COLO668 (cell line): ENCODE measurements around the gene DLG2.
"Not testable (repeated sequence)": the region's sequence is repeated elsewhere in the genome, so short reads cannot be mapped to it uniquely, and the experiment has no call there.

Experiments
- DNase-seq: peaks from one replicate; lab custom pipeline; 2025; ENCODE audit not compliant: unreplicated experiment; lab: John Stamatoyannopoulos, UW

DLG2 gene

DNA sequence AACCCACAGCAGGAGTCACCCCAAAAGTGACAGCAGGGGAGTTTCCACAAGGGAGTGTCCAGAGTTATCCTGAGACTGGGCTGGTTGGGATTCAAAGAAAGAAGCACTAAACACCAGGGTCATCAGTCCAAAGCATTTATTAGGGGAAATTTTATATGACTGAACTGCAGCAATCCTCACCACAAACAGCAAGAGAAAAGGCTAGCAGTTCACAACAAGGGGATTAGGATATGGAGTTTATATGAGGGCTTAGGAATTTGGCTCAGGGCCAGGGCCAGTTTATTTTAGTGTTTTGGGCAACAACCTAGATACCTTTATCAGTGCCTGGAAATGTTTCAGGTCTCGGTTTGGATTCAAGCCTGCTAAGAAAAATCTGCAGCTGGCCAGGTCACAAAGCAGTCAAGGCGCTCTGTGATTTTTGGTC lies 16.1 kb upstream of the DLG2 start:
- DNase-seq, result peak; percentile 7

GRCh38 chr11:85634747-85635146 lies 7.6 kb upstream of the DLG2 start:
- no peak for DNase-seq

GRCh38 chr11:85628771-85629341 lies 1.7 kb upstream of the DLG2 start:
- DNase-seq, result peak; percentile 36

- DNase-seq, result peak; percentile 97
Observed at GRCh38 chr11:85627998-85628770, 1.0 kb upstream of the DLG2 start, which contains the start of gene TMEM126B. Gene TMEM126B, plus strand, starts transcription at chr11:85628593. Its CDS starts 15 bp downstream, at chr11:85628608.

DNA sequence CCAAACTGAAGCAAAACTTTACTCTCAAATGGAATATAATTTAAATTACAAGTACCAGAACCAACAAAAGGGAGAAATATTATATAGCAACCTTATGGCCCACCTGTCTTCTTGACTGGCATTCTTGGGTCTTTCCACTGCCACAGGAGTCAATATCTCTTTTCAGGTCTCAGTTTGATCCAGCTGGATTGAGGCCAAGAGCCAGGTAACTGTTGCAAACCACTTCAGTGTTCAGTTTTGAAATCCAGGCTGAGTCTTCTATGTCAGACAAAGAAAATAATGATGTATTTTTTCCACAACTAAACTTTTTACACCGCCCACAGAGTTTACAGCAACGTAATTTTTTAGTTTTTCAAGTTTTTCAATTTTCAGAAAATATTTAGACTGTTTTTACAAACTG lies 648 bp downstream of the DLG2 start:
- DNase-seq, result no peak

DNA sequence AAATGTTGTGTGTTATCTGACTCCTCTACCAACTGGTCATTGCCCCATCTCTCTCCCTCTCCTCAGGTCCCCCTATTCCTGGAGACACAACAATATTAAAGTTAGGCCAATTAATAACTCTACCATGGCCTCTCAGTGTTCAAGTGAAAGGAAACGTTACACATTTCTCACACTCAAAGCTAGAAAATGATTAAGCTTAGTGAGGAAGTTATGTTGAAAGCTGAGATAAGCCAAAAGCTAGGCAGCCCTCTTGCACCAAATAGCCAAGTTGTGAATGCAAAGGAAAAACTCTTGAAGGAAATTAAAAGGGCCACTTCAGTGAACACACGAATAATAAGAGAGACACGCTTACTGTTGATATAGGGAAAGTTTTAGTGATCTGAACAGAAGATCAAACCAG lies 6.9 kb downstream of the DLG2 start:
- no peak for DNase-seq

- DNase-seq, result no peak
Observed at GRCh38 chr11:85619499-85619898, 7.6 kb downstream of the DLG2 start.

DNA sequence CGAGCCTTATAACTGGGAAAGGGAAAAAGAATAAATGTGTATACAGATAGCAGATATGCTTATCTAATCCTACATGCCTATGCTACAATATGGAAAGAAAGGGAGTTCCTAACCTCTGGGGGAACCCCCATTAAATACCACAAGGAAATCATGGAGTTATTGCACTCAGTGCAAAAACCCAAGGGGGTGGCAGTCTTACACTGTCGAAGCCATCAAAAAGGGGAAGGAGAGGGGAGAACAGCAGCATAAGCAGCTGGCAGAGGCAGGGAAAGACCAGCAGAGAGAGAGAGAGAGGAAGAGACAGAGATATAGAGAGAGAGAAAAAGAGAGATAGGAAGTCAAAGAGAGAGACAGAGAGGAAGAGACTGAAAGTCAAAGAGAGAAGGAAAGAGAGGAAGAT lies 15.5 kb downstream of the DLG2 start:
- DNase-seq, result not testable (repeated sequence)

GRCh38 chr11:85609286-85609685 lies 17.9 kb downstream of the DLG2 start:
- DNase-seq, result not testable (repeated sequence)

GRCh38 chr11:85608621-85609020 lies 18.5 kb downstream of the DLG2 start:
- DNase-seq, result not testable (repeated sequence)

DNA sequence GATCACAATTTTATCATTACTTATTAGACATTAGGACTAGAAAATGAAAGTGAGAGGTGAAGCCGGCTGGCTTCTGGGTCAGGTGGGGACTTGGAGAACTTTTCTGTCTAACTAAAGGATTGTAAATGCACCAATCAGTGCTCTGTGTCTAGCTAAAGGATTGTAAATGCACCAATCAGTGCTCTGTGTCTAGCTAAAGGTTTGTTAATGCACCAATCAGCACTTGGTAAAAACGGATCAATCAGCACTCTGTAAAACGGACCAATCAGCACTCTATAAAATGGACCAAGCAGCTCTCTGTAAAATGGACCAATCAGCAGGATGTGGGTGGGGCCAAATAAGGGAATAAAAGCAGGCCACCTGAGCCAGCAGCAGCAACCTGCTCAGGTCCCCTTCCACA lies 20.9 kb downstream of the DLG2 start:
- not testable (repeated sequence) for DNase-seq

DNA sequence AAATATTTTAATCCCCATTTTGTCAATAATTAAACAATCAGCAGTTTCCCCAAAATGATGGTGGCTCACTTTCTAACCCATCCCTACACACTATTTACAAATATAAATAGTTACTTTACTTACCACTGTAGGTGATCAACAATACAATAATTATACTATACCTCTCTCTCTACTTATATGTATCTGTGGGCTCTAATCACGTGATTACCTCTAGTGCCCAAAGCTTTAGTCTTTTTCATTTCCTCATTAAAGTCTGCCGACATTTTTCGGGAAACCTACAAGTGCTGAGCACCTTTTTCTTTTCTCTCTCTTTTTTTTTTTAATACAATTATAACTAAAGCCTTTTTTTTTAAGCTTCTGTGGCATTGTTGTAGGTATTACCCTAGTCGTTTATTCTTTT lies 23.9 kb downstream of the DLG2 start:
- no peak for DNase-seq

DNA sequence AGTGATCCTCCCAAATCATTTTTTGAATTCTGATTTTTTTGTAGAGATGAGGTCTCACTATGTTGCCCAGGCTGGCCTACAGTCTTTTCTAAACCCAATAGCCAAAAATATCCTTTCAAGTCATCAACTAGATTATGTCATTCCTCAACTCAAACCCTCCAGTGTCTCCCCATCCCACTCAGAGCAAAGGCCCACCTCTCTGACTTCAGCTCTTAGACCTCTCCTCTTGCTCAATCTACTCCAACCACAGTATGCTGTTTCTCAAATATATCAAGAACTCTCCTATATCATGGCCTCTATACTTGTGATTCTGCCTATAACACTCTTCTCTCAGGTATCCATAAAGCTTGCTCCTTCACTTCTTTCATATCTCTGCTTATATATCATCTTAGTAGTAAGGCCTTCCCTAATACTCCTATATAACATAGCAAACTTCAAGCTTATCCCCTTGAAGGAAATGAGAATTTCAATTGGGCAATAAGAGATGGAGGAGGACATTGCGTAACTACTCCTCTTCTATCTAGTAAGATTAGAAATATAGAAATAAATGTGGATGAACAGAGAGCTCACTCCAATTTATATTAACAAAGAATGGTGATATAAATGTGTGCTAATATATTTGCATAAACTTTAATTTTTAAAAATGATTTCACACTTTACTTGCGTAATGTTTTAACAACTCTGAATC lies 24.5 kb downstream of the DLG2 start:
- DNase-seq, result no peak

DNA sequence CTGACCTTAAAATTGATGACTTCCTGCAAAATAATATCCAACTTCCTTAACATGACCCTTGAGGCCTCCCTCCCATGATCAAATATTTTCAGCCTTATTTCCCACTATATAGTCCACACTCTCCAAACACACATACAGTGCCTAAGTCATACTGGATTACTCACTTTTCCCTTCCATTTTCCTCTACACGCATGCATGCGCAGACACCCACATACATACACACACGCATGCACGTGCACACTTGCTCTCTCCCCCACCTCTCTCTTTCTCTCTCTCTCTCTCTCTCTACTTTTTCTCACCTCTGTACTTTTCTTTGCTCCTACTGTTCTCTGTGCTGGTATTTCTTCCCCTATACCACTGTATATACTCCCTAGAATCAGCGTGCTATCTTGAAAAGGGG lies 28.1 kb downstream of the DLG2 start:
- no peak for DNase-seq

- no peak for DNase-seq
Observed at GRCh38 chr11:85596886-85597285, 30.3 kb downstream of the DLG2 start.

DNA sequence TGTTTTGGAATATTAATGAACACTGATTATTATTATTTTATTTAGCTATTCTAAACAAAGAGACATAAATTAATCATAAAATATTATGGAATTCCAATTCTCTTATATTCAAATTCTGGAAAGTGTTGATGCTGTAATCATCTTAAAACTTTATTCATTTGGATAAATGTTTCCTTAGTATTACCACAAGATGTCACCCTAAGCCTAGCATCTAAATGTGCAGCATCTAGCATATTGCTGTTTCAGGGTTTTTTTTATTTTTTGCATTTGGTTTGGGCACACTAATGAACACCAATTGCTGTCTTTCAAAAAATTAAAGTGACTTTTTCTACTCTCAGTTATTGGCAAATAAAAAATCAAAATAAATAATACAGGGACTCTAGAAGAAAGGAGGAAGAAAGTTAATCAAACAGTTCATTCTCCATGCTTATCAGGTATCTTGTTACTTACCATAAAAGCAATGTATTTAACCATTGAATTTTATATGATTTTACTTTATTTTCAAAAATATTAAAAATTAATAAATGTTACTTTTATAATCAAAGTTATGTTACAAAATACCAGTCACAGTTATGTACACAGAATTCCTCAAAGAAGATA lies 31.8 kb downstream of the DLG2 start:
- no peak for DNase-seq

DNA sequence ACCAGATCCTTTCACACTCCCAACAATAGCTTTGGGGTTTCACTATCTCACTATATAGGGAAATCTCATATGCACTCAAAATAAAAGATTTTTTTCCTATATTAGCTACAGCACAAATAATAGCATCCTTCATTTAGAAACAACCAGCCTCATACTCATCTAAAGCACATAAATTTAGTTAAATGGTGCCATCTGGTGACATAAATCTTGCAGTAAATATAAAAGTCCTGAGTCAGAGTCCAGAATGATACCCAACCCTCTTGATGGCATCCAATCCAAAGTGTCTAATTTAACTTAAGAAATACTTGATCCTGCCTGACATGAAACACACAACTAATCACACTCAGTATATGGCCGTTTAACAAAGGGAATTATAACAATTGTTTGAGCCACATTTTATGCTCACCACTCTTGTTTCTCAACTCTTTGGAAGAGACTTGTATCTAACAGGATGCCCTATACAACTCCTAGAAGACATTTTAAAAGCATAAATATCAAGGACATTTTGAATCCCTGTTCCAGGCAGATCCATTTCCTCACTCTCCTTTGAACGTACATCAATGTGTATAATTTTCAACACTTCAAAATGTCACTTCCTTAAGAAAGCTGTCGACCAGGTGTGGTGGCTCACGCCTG lies 36.2 kb downstream of the DLG2 start:
- DNase-seq, result no peak

DNA sequence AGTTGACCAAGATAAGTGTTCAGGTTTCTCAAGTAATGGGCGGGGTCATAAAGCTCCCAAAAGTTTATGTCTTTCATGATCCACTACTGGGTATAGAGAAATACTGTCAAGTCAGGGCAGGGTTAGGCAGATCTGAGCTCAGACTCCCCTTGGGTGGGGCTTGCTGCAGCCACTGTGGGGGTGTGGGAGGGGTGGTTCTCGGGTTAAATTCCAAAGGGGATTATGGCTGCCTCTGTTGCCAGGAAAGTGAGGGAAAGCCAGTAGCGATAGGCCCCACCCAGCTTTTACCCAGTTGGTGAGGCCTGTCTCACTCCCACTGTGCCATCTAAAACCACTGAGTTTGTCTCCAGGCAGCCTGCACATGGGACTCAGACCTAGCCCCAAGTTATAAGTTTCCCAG lies 37.8 kb downstream of the DLG2 start:
- no peak for DNase-seq

DNA sequence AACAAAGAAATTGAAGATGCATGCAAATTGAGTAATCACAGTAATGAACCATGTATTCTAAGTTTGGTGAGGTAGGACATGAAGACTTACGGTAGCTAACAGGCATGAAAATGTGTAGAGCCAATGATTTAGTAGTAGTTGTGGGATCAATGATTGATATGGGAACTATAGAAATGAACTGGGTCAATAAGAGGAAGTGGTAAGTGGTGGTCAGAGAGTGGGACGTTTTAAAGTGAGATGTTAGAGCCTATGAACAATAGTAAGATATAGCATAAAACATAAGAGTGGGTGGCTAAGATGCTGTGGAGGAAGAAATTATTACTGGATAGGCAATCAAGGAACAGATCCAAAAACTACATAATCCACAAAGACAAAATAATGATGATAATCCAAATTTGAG lies 45.0 kb downstream of the DLG2 start:
- DNase-seq, result no peak

- no peak for DNase-seq
Observed at GRCh38 chr11:85575388-85575787, 51.8 kb downstream of the DLG2 start.

DNA sequence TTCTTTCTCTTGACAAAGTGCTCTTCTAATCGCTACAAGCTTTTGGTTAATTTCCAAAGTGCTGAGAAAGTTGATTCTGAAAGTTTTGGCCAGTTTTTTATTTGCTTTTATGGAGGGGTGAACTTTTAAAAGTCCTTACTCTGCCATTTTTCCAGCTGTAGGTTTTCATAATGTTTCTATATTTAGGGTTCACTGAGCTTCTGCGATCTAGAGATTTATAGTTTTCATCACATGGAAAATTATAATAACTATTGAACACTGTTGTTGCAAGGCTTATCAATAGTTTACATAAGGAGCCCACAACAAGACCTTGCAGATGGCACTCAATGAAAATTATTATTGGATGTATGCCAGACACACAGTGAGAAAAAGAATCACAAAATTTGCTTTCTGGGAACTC lies 55.1 kb downstream of the DLG2 start:
- DNase-seq, result no peak
